OCI-LY7 (cell line): Measurements from ENCODE around the gene SCTR.

Experiments
- EZH2phosphoT487 ChIP-seq: fragments of 200-600 bp; sonication (generic); IDR thresholded peaks from 2 replicates; pipeline ENCODE4 v1.6.1; 2018; ENCODE audit warnings: low read depth, borderline replicate concordance, mild to moderate bottlenecking, mixed run types, antibody characterized with exemption, low read length, moderate library complexity, mixed read lengths
- TF ChIP-seq, protein P1 (sequence below): fragments of 200-600 bp; sonication (generic); conservative IDR thresholded peaks from 2 replicates; pipeline ENCODE4 v1.5.1; 2014; ENCODE audit warnings: mild to moderate bottlenecking, antibody characterized with exemption, low read length, moderate library complexity, mixed read lengths

DNA sequence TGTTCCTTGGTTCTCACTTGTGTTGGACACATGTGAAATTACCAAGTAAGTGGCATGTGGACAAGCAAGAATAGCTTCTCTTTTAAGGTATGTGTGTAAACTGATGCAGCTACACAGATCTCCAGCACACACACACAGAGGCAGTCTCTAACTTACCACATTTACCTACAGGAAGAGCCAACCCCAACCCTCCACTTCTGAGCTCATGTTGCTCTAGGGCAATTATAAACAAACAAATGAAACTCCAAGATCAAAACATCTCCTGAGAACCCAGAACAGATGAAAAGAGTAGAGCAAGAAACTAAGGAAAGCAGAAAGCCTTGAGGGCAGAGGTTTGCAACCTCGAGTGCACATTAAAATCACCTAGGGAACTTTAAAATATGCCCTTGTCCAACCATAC lies 108.7 kb downstream of the SCTR start:
- TF ChIP-seq, protein P1, sequence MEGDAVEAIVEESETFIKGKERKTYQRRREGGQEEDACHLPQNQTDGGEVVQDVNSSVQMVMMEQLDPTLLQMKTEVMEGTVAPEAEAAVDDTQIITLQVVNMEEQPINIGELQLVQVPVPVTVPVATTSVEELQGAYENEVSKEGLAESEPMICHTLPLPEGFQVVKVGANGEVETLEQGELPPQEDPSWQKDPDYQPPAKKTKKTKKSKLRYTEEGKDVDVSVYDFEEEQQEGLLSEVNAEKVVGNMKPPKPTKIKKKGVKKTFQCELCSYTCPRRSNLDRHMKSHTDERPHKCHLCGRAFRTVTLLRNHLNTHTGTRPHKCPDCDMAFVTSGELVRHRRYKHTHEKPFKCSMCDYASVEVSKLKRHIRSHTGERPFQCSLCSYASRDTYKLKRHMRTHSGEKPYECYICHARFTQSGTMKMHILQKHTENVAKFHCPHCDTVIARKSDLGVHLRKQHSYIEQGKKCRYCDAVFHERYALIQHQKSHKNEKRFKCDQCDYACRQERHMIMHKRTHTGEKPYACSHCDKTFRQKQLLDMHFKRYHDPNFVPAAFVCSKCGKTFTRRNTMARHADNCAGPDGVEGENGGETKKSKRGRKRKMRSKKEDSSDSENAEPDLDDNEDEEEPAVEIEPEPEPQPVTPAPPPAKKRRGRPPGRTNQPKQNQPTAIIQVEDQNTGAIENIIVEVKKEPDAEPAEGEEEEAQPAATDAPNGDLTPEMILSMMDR = no peak
- TF ChIP-seq EZH2phosphoT487 = no peak
